Type B pancreatic cell (in vitro differentiated cells): ENCODE measurements around the gene TRIM13. TPM values are rescaled to one million over a fixed set of nuclear protein-coding genes. Genes with fewer than 3 reads are reported as not detected.
"Not testable (repeated sequence)": the region's sequence is repeated elsewhere in the genome, so short reads cannot be mapped to it uniquely, and the experiment has no call there.

Experiments
- DNase-seq: peaks from one replicate; pipeline ENCODE4 v3.0.0; 2021; ENCODE audit warnings: mixed read lengths; ENCODE audit not compliant: unreplicated experiment; ENCODE audit errors: extremely low spot score
- H3K27ac Mint-ChIP-seq: 2 replicates; pipeline ENCODE4 v1.8.0; 2021; ENCODE audit warnings: mild to moderate bottlenecking, mixed read lengths
- H3K27me3 Mint-ChIP-seq: 2 replicates; pipeline ENCODE4 v1.8.0; 2021; ENCODE audit warnings: mixed read lengths
- H3K36me3 Mint-ChIP-seq: 2 replicates; pipeline ENCODE4 v1.8.0; 2021; ENCODE audit warnings: mixed read lengths
- H3K4me1 Mint-ChIP-seq: one replicate; pipeline ENCODE4 v1.8.0; 2021; ENCODE audit warnings: mixed read lengths; ENCODE audit not compliant: unreplicated experiment
- H3K4me3 Mint-ChIP-seq: 2 replicates; pipeline ENCODE4 v1.8.0; 2021; ENCODE audit warnings: mild to moderate bottlenecking, mixed read lengths
- H3K9me3 Mint-ChIP-seq: 2 replicates; pipeline ENCODE4 v1.8.0; 2021; ENCODE audit warnings: mixed read lengths
- CTCF ChIP-seq: fragments of 200-600 bp; sonication (generic); conservative IDR thresholded peaks from 2 replicates; pipeline ENCODE4 v1.5.0; 2021; ENCODE audit warnings: antibody characterized with exemption, mild to moderate bottlenecking
- microRNA-seq: library from miRNA; unstranded; fragments of <30 nt; microRNA quantifications from one replicate; pipeline ENCODE4, GENCODE V29; 2020
- total RNA-seq: library from RNA; stranded (reverse); gene quantifications from 2 replicates; pipeline ENCODE4 v1.2.1, GENCODE V29; 2021; ENCODE audit warnings: low replicate concordance

TRIM13 gene
- total RNA-seq, 1 donor from 2014 or later = 42.0 TPM

DNA sequence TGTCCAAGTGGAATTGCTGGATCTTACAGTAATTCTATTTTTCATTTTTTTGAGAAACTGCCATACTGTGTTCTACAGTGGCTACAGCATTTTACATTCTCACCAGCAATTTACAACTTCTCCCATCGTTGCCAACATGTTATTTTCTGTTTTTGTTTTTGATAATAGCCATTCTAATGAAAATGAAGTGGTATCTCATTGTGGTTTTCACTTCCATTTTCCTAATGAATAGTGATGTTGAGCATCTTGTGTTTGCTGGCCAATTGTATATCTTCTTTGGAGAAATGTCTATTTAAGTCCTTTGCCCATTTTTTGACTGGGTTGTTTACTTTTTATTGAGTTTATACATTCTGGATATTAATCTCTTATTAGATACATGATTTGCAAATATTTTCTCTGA, 57.0 kb downstream of the TRIM13 start:
- Mint-ChIP-seq H3K27me3 (no peaks in the 10 kb centered on the region), H3K9me3 (peaks cover 7% of the 10 kb centered on the region), H3K27ac (no peak overlapping the region), H3K4me1 (no peaks in the 10 kb centered on the region), H3K36me3 (peaks cover 31% of the 10 kb centered on the region), H3K4me3 (no peak overlapping the region)
- no peak for DNase-seq
- no peak for TF ChIP-seq CTCF

- Mint-ChIP-seq H3K27ac (no peak overlapping the region), H3K27me3 (no peaks in the 10 kb centered on the region), H3K4me3 (no peak overlapping the region), H3K9me3 (peaks cover 7% of the 10 kb centered on the region), H3K4me1 (no peaks in the 10 kb centered on the region), H3K36me3 (peaks cover 35% of the 10 kb centered on the region)
- TF ChIP-seq CTCF = no peak
- DNase-seq = no peak
Observed at GRCh38 chr13:50055454-50055853, 58.6 kb downstream of the TRIM13 start.

GRCh38 chr13:50060718-50061117, 63.9 kb downstream of the TRIM13 start:
- Mint-ChIP-seq H3K4me3 (no peak overlapping the region), H3K27me3 (no peaks in the 10 kb centered on the region), H3K4me1 (no peaks in the 10 kb centered on the region), H3K36me3 (peaks cover 12% of the 10 kb centered on the region), H3K9me3 (no peaks in the 10 kb centered on the region), H3K27ac (no peak overlapping the region)
- no peak for TF ChIP-seq CTCF
- no peak for DNase-seq

DNA sequence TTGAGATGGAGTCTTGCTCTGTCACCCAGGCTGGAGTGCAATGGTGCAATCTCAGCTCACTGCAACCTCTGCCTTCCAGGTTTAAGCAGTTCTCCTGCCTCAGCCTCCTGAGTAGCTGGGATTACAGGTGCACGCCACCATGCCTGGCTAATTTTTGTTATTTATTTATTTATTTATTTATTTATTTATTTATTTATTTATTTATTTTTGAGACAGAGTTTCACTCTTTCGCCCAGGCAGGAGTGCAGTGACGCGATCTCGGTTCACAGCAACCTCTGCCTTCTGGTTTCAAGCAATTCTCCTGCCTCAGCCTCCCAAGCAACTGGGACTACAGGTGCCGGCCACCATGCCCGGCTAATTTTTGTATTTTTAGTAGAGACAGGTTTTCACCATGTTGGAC, 65.5 kb downstream of the TRIM13 start:
- not testable (repeated sequence) for H3K4me3 Mint-ChIP-seq, H3K27ac Mint-ChIP-seq, H3K9me3 Mint-ChIP-seq, H3K27me3 Mint-ChIP-seq, H3K4me1 Mint-ChIP-seq, DNase-seq
- H3K36me3 Mint-ChIP-seq = peaks cover 20% of the 10 kb centered on the region

DNA sequence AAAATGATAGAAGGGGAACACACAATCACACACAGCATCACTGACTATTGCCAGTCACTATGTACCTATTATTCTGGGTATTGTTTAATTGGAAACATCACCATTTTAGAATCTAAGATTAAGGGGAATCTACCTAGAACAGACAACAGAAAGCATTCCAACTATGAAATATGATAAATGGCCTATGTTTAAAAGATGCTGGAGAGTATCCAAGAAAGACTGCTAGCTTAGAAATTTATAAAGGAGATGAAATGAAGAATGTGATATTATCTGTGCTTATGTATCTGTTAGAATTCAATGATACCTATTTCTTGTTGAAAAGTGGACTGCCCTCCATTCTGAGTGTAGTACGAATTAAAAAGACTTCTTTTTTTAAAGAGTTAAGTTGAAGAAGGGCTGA, 68.9 kb downstream of the TRIM13 start:
- Mint-ChIP-seq H3K27ac (no peak overlapping the region), H3K36me3 (peaks cover 27% of the 10 kb centered on the region), H3K4me3 (no peak overlapping the region), H3K4me1 (no peaks in the 10 kb centered on the region), H3K27me3 (no peaks in the 10 kb centered on the region), H3K9me3 (no peaks in the 10 kb centered on the region)
- no peak for DNase-seq
- no peak for TF ChIP-seq CTCF

Small RNA genes lying within 50 kb of the gene (microRNA-seq; reads per million reads assigned to microRNA genes)
- gene MIR15A (1,699 reads per million, percentile 85 among the genes with 10 or more reads in this experiment), gene MIR16-1 (558 reads per million, percentile 79 among the genes with 10 or more reads in this experiment), gene MIR3613 (14.0 reads per million, percentile 37 among the genes with 10 or more reads in this experiment)

Other genes with a start within 250 kb of the TRIM13 start
- 36.5 and 40.1 TPM in 2 replicates for gene KPNA3, start 204.4 kb upstream of the TRIM13 start, total RNA-seq
- 6.0 and 7.0 TPM in 2 replicates for gene SPRYD7, start 60.7 kb upstream of the TRIM13 start, total RNA-seq
- 0.57 and 1.1 TPM in 2 replicates for gene KCNRG, start 18.4 kb downstream of the TRIM13 start, total RNA-seq